Measurements from ENCODE around the gene ZBTB42.

GRCh38 chr14:104757681-104758392 is 43.1 kb upstream of the ZBTB42 start:
- TF ChIP-seq, protein P1, sequence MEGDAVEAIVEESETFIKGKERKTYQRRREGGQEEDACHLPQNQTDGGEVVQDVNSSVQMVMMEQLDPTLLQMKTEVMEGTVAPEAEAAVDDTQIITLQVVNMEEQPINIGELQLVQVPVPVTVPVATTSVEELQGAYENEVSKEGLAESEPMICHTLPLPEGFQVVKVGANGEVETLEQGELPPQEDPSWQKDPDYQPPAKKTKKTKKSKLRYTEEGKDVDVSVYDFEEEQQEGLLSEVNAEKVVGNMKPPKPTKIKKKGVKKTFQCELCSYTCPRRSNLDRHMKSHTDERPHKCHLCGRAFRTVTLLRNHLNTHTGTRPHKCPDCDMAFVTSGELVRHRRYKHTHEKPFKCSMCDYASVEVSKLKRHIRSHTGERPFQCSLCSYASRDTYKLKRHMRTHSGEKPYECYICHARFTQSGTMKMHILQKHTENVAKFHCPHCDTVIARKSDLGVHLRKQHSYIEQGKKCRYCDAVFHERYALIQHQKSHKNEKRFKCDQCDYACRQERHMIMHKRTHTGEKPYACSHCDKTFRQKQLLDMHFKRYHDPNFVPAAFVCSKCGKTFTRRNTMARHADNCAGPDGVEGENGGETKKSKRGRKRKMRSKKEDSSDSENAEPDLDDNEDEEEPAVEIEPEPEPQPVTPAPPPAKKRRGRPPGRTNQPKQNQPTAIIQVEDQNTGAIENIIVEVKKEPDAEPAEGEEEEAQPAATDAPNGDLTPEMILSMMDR (IDR thresholded peaks at IDR 0.05 in 4 of 5, conservative IDR thresholded peaks at IDR 0.05 in 1 of 5): no peak
- TF ChIP-seq POLR2A (IDR thresholded peaks at IDR 0.05): no peak
